ENCODE results near the gene TNRC6B. TPM values are rescaled to one million over a fixed set of nuclear protein-coding genes. Genes with fewer than 3 reads are reported as not detected.

The TNRC6B gene
- total and polyA plus RNA-seq, 2 of the 13 experiments (the other 11 are each of a cell fraction or from before 2014, with no cell fraction given) = 8.9 to 13.2 TPM

DNA sequence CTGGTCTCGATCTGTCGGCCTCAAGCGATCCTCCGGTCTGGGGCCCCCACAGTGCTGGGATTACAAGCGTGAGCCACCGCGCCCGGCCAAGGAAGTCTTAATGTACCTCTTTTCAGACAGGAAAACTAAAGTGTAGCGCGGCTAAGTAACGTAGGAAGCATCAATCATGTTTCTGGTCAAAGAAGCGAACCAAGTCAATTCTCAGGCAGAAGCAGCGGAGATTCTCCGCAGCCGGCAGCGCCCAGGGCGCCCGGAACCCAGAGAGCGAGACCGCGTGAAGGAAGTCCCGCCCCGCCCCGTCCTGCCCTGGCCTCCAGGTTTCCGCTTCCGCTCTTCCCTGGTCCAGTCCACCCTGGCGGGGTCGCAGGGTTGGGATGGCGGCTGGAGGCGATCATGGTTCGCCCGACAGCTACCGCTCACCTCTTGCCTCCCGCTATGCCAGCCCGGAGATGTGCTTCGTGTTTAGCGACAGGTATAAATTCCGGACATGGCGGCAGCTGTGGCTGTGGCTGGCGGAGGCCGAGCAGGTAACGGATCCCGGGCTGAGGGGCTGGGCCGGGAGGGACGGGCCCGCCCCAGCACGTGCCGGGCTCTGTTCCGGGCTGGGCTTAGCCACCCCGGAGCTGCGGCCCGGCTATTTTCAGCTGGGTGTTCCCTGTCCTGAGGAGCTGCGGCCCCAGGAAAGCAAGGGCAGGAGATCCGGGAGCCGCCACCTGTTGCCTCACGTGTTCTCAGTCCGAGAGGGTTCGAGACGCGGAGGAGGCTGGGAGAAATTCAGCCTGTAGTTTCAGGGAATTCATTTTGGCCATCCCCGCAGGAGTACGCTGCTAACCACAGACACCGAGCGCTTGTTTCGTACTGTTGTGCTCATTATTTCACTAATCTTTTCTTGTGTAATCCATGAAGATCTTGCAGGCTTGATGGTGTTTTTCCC is 168.7 kb downstream of the TNRC6B start, which contains the start of gene ADSL (continued):
- peak; percentile 91; the same call in 1 of the 2 replicates for TF ChIP-seq ZBTB4 (CRISPR knock-in tag; IDR thresholded peaks at IDR 0.05; ENCODE audit: borderline replicate concordance)
- no peak for TF ChIP-seq SOX13 (IDR thresholded peaks at IDR 0.05)
- peak in 1 of 2 experiments; percentile 52; a peak in 2 of 4 replicates for TF ChIP-seq SOX13 (CRISPR knock-in tag; conservative IDR thresholded peaks at IDR 0.05 in 1 of 2, IDR thresholded peaks at IDR 0.05 in 1 of 2)
- TF ChIP-seq, protein P1, sequence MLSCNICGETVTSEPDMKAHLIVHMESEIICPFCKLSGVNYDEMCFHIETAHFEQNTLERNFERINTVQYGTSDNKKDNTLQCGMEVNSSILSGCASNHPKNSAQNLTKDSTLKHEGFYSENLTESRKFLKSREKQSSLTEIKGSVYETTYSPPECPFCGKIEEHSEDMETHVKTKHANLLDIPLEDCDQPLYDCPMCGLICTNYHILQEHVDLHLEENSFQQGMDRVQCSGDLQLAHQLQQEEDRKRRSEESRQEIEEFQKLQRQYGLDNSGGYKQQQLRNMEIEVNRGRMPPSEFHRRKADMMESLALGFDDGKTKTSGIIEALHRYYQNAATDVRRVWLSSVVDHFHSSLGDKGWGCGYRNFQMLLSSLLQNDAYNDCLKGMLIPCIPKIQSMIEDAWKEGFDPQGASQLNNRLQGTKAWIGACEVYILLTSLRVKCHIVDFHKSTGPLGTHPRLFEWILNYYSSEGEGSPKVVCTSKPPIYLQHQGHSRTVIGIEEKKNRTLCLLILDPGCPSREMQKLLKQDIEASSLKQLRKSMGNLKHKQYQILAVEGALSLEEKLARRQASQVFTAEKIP (CRISPR knock-in tag; IDR thresholded peaks at IDR 0.05; ENCODE audit: borderline replicate concordance) = no peak
- peak; percentile 87 for TF ChIP-seq TMF1 (CRISPR knock-in tag; IDR thresholded peaks at IDR 0.05; ENCODE audit: low read depth)
- TF ChIP-seq FOSL2 (CRISPR knock-in tag; IDR thresholded peaks at IDR 0.05) = peak; percentile 4; the same call in 1 of the 2 replicates
- TF ChIP-seq ZSCAN5A (CRISPR knock-in tag; IDR thresholded peaks at IDR 0.05; ENCODE audit: borderline replicate concordance) = no peak
- TF ChIP-seq RBM22 (optimal IDR thresholded peaks at IDR 0.05; ENCODE audit: low read length) = peak; percentile 44
- peak; percentile 85; the same call in 1 of the 2 replicates for TF ChIP-seq ZNF607 (CRISPR knock-in tag; IDR thresholded peaks at IDR 0.05; ENCODE audit: borderline replicate concordance)
- TF ChIP-seq SALL1 (CRISPR knock-in tag; IDR thresholded peaks at IDR 0.05) = peak; percentile 95
- TF ChIP-seq ZNF557 (CRISPR knock-in tag; IDR thresholded peaks at IDR 0.05) = no peak
- TF ChIP-seq, protein P2, sequence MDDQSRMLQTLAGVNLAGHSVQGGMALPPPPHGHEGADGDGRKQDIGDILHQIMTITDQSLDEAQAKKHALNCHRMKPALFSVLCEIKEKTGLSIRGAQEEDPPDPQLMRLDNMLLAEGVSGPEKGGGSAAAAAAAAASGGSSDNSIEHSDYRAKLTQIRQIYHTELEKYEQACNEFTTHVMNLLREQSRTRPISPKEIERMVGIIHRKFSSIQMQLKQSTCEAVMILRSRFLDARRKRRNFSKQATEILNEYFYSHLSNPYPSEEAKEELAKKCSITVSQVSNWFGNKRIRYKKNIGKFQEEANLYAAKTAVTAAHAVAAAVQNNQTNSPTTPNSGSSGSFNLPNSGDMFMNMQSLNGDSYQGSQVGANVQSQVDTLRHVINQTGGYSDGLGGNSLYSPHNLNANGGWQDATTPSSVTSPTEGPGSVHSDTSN (CRISPR knock-in tag; IDR thresholded peaks at IDR 0.05; ENCODE audit: borderline replicate concordance) = 0 out of 2 replicates have a peak, but pooled peaks have one; percentile 81
- no peak for TF ChIP-seq ARNT (IDR thresholded peaks at IDR 0.05)
- TF ChIP-seq ZNF674 (CRISPR knock-in tag; IDR thresholded peaks at IDR 0.05; ENCODE audit: low read depth) = no peak
- TF ChIP-seq CHD4 (IDR thresholded peaks at IDR 0.05; ENCODE audit: borderline replicate concordance, low read length) = no peak
- no peak; the same call in 1 of the 2 replicates for TF ChIP-seq KDM6A (CRISPR knock-in tag; IDR thresholded peaks at IDR 0.05; ENCODE audit: low read depth)
- no peak for TF ChIP-seq RAD51 (IDR thresholded peaks at IDR 0.05; ENCODE audit: borderline replicate concordance)
- peak; percentile 88; the same call in 1 of the 2 replicates for TF ChIP-seq ZZZ3 (CRISPR knock-in tag; IDR thresholded peaks at IDR 0.05; ENCODE audit: borderline replicate concordance)
- no peak for TF ChIP-seq ZSCAN20 (CRISPR knock-in tag; IDR thresholded peaks at IDR 0.05; ENCODE audit: borderline replicate concordance)
- TF ChIP-seq PRMT3 (CRISPR knock-in tag; IDR thresholded peaks at IDR 0.05; ENCODE audit: borderline replicate concordance, low read depth) = 0 out of 2 replicates have a peak, but pooled peaks have one; percentile 78
- TF ChIP-seq SRF (IDR thresholded peaks at IDR 0.05; ENCODE audit: low read depth, low read length) = 0 out of 2 replicates have a peak, but pooled peaks have one; percentile 10
